Stomach smooth muscle (tissue), 2 donors: ENCODE measurements around the gene ZDHHC11.
"Not testable (repeated sequence)": the region's sequence is repeated elsewhere in the genome, so short reads cannot be mapped to it uniquely, and the experiment has no call there.

ENCODE experiments used
- H3K27ac ChIP-seq: one replicate; pipeline ENCODE4 v1.7.0; 2013; ENCODE audit warnings: mild to moderate bottlenecking, low read length, inconsistent platforms
- H3K27me3 ChIP-seq, 2 donors: one replicate each; pipeline ENCODE4 v1.7.0; 2013; ENCODE audit warnings: low read length in 2 of 2; ENCODE audit not compliant: insufficient read depth in 2 of 2, control insufficient read depth in 1 of 2
- H3K36me3 ChIP-seq, 2 donors: one replicate each; pipeline ENCODE4 v1.7.0; 2013; ENCODE audit warnings: low read length in 2 of 2; ENCODE audit not compliant: control insufficient read depth in 2 of 2, insufficient read depth in 2 of 2
- H3K4me1 ChIP-seq: one replicate; pipeline ENCODE4 v1.7.0; 2013; ENCODE audit warnings: low read length; ENCODE audit not compliant: control insufficient read depth, insufficient read depth
- H3K4me3 ChIP-seq, 2 donors: one replicate each; pipeline ENCODE4 v1.7.0; 2013; ENCODE audit warnings: low read length in 2 of 2
- H3K9ac ChIP-seq, 2 donors: one replicate each; pipeline ENCODE4 v1.7.0; 2013; ENCODE audit warnings: low read length in 2 of 2, mild to moderate bottlenecking in 1 of 2
- H3K9me3 ChIP-seq, 2 donors: one replicate each; pipeline ENCODE4 v1.7.0; 2013; ENCODE audit warnings: low read length in 2 of 2; ENCODE audit not compliant: control insufficient read depth in 2 of 2
- donor health status: healthy.
- donor health status: Pancreatic carcinoma.

ZDHHC11 gene

DNA sequence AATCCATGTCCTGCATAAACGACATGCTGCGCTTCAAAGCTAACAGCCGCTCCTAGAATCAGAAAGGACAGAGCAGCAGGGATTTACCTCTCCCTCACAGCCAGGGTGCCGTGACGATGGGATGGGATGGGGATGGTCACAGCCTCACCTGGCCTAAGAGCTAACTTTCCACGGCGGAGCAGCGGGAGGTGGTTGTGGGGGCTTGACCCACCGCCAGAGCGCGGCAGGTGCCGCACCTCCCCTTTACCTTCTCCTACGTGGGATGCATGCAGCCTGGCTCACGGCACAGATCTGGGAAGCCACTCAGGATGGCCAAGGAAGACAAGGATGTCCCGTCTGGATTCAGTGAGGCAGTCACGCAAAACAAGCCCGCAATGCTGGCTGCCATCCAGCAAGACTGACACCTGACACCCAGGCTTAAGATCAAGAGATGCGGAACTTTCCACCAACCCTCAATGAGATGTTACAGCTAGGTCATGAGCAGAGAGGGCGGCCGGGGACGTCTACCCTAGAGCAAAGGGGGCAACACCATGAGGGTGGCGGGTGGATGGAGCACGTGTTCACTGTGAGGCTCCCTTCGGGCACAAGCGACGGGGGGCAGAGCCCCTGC is 36.0 kb upstream of the ZDHHC11 start:
- Histone ChIP-seq H3K27me3 (no peaks in the 10 kb centered on the region), H3K36me3 (peaks cover 59 to 78% of the 10 kb centered on the region in 2 donors), H3K4me3 (no peak overlapping the region), H3K4me1 (peaks cover 9% of the 10 kb centered on the region), H3K9me3 (no peaks in the 10 kb centered on the region), H3K27ac (no peak overlapping the region), H3K9ac (no peak overlapping the region)

DNA sequence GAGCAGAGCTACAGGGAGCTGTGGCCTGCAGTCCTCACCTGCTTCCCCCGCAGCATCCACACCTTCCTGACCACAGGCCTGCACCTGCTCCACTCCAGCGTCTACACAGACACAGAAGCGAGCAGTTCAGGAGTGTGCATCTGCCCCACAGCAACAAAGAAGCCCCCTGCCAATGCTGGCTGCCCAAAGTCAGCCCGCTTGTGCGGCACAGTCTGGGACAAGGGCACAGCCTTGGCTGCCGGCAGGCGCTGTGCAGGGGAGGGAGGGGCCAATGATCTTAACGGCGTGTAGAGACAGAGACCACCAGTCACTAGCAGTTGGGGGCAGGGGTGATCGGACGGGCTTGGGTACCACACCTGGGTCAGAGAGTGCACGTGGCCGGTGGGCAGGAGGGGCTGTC is 35.2 kb upstream of the ZDHHC11 start:
- no peaks in the 10 kb centered on the region for H3K27me3 ChIP-seq
- peaks cover 1% of the 10 kb centered on the region for H3K4me1 ChIP-seq
- peaks cover 66 to 84% of the 10 kb centered on the region in 2 donors for H3K36me3 ChIP-seq
- no peak overlapping the region for H3K4me3 ChIP-seq
- no peak overlapping the region for H3K27ac ChIP-seq
- H3K9ac ChIP-seq: no peak overlapping the region
- no peaks in the 10 kb centered on the region for H3K9me3 ChIP-seq

DNA sequence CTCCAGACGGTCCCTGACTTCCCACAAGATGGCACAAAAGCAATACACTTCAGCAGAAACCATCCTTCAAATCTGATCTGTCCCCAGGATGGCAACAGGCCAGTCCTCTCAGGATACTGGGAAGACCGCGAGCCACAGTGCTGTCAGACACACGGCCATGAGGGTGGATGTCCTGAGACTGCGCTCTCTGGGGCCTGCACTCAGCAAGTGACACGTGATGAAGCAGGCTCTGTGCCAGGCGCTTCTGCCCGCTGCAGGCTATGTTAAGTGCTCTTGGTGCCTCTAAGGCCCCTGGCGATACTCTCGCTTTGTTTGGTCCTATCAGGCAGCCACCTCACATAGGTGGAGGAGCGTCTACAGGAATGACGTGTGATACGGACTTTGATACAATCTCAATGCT is 34.7 kb upstream of the ZDHHC11 start:
- H3K9me3 ChIP-seq: no peaks in the 10 kb centered on the region
- no peaks in the 10 kb centered on the region for H3K4me1 ChIP-seq
- H3K27ac ChIP-seq: no peak overlapping the region
- no peak overlapping the region for H3K9ac ChIP-seq
- H3K4me3 ChIP-seq: no peak overlapping the region
- no peaks in the 10 kb centered on the region for H3K27me3 ChIP-seq
- H3K36me3 ChIP-seq: peaks cover 69 to 84% of the 10 kb centered on the region in 2 donors

DNA sequence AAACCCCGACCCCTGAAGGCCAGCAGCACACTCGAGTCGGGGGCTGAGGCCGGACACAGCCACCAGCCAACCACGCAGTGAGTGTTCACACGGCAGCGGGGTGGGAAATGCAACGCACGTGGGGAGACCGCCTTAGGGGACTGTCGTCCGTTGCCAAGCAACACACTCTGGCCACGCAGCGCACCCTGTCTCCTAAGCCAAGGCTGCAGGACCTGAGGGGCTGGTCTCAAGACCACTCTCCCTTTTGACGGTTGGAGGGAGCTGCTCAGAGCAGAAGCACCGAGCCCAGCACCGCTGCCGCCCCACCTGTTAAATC is 34.3 kb upstream of the ZDHHC11 start:
- Histone ChIP-seq H3K9ac (no peak overlapping the region), H3K27ac (no peak overlapping the region), H3K36me3 (peaks cover 64 to 80% of the 10 kb centered on the region in 2 donors), H3K4me3 (no peak overlapping the region), H3K4me1 (no peaks in the 10 kb centered on the region), H3K9me3 (no peaks in the 10 kb centered on the region), H3K27me3 (no peaks in the 10 kb centered on the region)

DNA sequence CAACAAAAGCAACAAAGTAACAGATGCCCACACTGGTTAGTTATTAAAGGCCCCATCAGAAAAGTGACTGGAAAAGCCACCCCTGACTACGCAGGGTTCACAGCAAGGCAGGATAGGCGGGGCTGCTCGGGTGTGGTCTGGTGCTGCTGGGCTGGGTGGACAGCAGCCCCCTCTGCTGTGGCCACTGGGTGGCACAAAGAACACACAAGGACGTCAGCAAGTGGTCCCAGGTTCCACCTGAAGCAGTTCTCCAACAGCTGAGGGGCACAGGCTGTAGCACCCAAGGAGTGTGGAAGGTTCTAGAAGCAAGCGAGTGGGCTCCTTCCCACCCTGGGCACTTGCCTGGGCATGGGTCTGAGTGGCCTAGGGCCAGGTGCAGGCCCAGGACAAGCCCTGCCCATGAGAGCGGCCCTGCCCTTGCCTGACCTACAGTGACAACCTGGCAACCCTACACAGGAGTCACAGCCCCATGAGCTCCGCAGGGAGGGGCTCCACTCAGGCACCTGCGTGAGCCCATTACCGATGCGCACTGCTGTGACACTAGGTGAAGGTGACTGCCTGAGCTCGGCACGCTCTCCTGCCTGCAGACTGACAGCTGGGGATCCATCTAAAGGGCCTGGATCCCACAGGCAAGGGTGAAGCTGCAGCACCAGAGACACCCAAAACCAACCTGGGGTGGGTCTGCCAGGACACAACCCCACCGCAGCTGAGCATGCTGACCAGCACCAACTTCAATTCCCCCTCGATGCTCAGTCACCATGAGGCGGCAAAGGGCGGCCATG is 33.8 kb upstream of the ZDHHC11 start:
- peaks cover 61 to 76% of the 10 kb centered on the region in 2 donors for H3K36me3 ChIP-seq
- no peak overlapping the region for H3K4me3 ChIP-seq
- no peaks in the 10 kb centered on the region for H3K4me1 ChIP-seq
- H3K9me3 ChIP-seq: no peaks in the 10 kb centered on the region
- H3K27ac ChIP-seq: no peak overlapping the region
- H3K27me3 ChIP-seq: no peaks in the 10 kb centered on the region
- no peak overlapping the region for H3K9ac ChIP-seq

DNA sequence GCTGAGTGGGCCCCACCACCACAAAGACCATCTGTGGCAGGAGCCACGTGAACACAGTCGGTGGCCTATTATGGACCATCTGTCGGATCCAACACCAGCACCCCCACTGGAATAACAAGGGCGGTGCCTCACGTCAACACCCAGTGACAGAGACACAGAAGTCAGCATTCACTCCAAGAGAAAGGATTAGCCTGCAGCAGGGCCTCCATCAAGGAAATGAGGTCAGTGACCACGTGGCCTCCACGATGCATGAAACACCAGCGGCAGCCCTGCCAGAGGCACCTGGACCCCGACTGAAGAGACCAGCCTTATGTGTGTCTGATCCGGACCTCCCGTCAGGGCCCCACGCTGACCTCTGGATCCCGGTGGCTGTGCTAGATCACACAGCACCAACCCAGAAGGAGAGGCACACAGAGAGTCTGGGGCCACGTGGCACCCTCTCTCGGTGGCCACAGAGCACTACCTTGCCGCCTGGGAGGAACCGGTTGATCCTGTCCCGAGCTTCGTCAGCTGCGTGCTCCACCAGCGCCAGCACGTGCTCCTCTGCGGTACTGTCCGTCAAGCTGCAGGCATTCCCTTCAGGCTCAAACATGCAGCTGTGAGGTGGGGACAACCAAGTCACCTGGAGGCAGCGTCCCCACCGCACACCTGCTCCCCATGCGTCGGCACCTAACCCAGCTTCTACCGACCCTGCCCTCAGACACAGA is 32.8 kb upstream of the ZDHHC11 start:
- no peak overlapping the region for H3K9ac ChIP-seq
- H3K27ac ChIP-seq: no peak overlapping the region
- peaks cover 54 to 70% of the 10 kb centered on the region in 2 donors for H3K36me3 ChIP-seq

DNA sequence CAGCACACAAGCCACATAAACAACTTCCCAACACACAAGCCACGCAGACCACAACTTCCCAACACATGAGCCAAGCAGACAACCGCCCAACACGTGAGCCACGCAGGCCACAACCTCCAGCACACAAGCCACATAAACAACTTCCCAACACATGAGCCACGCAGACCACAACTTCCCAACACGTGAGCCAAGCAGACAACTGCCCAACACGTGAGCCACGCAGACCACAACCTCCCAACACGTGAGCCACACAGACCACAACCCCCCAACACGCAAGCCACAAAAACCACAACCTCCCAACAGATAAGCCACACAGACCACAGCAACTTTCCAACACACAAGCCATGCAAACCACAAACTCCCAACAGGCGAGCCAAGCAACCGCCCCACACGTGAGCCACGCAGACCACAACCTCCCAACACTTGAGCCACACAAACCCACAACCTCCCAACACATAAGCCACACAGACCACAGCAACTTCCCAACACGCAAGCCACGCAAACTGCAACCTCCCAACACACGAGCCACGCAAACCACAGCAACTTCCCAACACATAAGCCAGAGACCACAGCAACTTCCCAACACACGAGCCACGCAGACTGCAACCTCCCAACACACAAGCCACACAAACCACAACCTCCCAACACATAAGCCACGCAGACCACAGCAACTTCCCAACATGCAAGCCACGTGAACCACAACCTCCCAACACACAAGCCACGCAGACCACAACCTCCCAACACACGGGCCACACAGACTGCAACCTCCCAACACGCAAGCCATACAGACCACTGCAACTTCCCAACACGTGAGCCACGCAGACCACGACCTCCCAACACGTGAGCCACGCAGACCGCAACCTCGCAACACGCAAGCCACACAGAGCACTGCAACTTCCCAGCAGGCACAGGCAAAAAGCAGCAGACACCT is 31.7 kb upstream of the ZDHHC11 start:
- H3K27ac ChIP-seq: no peak overlapping the region
- peaks cover 59 to 68% of the 10 kb centered on the region in 2 donors for H3K36me3 ChIP-seq
- H3K9me3 ChIP-seq: no peaks in the 10 kb centered on the region
- H3K4me1 ChIP-seq: no peaks in the 10 kb centered on the region
- no peak overlapping the region for H3K9ac ChIP-seq
- no peaks in the 10 kb centered on the region for H3K27me3 ChIP-seq
- no peak overlapping the region for H3K4me3 ChIP-seq

More for the DNA sequence above, 32.8 kb upstream of the ZDHHC11 start:
- no peak overlapping the region for H3K4me3 ChIP-seq
- H3K27me3 ChIP-seq: no peaks in the 10 kb centered on the region
- H3K9me3 ChIP-seq: no peaks in the 10 kb centered on the region
- no peaks in the 10 kb centered on the region for H3K4me1 ChIP-seq

DNA sequence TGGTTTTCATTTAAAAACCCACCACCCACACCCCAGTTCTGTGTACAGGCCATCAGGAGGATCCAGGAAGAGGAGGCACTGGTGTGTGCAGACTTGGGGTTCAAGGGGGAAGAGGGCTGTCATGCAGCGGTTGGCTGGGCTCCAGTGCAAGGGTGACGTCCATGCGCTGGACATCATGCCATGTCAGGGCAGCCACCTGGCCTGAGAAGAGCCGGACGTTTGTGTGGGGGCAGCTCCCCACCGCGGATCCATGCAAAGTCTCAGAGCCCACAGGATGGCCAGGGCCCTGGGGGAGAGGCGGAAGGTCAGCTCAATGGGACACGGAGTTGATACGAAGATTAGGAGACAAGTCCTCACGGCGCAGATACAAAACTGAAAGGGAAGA is 30.8 kb upstream of the ZDHHC11 start:
- H3K36me3 ChIP-seq: peaks cover 57 to 64% of the 10 kb centered on the region in 2 donors
- no peak overlapping the region for H3K9ac ChIP-seq

DNA sequence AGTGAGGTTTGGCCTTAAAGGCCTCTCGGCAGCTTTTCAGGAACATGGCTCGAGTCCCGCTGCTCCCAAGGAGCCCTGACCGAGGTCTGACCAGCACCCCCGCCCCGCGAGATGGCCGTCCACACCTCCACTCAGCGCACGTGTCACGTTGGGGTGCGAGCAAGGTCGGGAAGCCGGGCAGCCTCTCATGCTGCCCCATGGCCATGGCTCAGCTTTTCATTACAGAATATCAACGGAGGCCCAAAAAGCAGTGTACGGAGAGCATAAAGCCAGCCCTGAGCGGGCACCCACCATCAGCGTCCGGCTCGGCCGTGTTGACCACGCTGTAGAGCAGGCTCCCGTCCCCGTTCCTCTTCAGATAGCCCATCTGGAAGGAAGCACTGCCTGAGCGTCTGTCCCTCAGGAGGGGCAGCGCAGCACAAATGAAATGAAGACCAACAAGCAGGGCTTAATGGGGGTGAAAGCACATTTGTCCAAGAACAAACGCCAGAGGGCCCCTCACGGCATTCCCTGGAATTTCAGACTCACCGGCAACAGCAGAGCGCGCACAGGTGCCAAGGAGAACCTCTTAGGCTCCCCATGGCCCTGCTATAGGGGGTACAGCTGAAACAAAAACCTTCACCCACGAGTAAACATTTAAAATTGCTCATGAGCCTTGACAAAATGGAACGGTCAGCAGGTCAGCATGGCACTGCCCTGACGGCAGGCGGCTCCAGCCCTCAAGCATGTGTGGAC is 30.2 kb upstream of the ZDHHC11 start:
- H3K4me1 ChIP-seq: no peaks in the 10 kb centered on the region
- H3K36me3 ChIP-seq: peaks cover 52 to 61% of the 10 kb centered on the region in 2 donors

More for the DNA sequence above, 30.8 kb upstream of the ZDHHC11 start:
- Histone ChIP-seq H3K4me1 (no peaks in the 10 kb centered on the region), H3K4me3 (no peak overlapping the region), H3K27me3 (no peaks in the 10 kb centered on the region), H3K27ac (no peak overlapping the region), H3K9me3 (no peaks in the 10 kb centered on the region)

DNA sequence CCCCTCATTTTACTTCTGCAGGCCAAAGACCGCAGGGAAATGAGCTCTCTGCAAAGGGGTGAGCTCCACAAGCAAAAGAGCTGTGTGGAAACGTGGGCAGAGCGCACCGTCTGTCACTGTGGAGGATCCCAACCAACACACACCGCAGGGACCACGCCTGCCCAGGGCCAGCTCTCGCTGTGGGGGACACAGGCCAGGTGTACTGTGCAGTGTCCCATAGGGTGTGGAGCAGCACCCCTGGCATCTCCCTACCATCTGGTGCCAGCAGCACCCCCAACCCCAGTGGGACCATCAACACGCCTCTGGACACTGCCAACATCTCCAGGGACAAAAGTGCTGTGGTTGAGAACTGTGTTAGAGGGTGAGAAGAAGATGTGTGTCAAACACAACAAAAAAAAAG is 27.9 kb upstream of the ZDHHC11 start:
- not testable (repeated sequence) for H3K27me3 ChIP-seq, H3K9me3 ChIP-seq, H3K4me1 ChIP-seq, H3K4me3 ChIP-seq, H3K9ac ChIP-seq, H3K27ac ChIP-seq
- H3K36me3 ChIP-seq: peaks cover 47 to 52% of the 10 kb centered on the region in 2 donors

More for the DNA sequence above, 30.2 kb upstream of the ZDHHC11 start:
- H3K27me3 ChIP-seq: no peaks in the 10 kb centered on the region
- no peaks in the 10 kb centered on the region for H3K9me3 ChIP-seq
- no peak overlapping the region for H3K9ac ChIP-seq
- H3K4me3 ChIP-seq: no peak overlapping the region
- H3K27ac ChIP-seq: no peak overlapping the region
